HG02678 (cell line): Measurements from ENCODE around the gene ZCWPW1.
"Not testable (repeated sequence)": the region's sequence is repeated elsewhere in the genome, so short reads cannot be mapped to it uniquely, and the experiment has no call there.

Experiments
- ATAC-seq: cut with Tn5 transposase; IDR thresholded peaks from one replicate; pipeline ENCODE4 v1.9.1; 2021; ENCODE audit warnings: mild to moderate bottlenecking, moderate library complexity; ENCODE audit not compliant: unreplicated experiment

The ZCWPW1 gene

DNA sequence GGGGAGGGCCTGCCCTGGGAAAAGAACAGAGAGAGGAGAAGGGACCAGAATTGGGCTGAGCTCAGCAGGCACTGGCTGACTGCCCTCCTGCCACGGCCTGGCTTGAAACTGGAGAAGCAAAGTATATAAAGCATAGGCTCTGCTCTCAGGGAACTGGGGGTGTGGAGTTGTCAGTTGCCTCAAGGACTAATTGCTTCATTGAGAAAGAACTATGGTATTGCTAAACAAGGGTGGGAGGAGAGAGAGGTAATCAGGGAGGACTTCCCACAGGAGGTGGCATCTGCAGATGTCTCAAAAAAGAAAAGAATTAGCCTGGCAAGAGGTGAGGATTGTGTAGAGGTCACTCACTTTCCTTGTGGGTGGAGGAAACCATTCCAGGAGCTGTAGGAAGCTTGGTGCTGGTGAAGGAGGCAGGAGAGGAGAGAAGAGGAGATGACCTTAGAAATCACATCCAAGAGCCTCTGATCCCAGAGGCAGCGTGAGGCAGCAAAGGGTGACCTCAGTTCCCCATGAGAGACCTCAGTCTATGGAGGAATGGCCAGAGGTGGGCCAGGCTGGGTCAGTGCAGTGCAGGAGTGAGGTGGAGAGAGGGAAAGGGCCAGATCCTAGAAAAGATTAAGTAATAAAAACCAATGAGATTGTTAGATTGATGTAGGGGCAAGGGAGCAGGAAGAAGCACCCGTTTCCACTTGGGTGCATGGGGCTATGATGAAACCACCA, 68.2 kb downstream of the ZCWPW1 start:
- ATAC-seq = no peak

DNA sequence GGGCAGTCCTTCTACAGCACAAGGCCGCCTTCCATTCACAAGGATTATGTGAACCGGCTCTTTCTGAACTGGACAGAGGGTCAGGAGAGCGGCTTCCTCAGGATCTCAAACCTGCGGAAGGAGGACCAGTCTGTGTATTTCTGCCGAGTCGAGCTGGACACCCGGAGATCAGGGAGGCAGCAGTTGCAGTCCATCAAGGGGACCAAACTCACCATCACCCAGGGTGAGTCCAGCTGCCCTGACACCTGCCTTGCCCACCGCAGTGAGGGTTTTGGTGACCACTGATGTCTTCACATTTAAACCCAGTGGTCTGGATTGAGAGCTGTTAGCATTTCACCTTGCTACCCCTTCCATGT, 69.7 kb downstream of the ZCWPW1 start:
- ATAC-seq = no peak

DNA sequence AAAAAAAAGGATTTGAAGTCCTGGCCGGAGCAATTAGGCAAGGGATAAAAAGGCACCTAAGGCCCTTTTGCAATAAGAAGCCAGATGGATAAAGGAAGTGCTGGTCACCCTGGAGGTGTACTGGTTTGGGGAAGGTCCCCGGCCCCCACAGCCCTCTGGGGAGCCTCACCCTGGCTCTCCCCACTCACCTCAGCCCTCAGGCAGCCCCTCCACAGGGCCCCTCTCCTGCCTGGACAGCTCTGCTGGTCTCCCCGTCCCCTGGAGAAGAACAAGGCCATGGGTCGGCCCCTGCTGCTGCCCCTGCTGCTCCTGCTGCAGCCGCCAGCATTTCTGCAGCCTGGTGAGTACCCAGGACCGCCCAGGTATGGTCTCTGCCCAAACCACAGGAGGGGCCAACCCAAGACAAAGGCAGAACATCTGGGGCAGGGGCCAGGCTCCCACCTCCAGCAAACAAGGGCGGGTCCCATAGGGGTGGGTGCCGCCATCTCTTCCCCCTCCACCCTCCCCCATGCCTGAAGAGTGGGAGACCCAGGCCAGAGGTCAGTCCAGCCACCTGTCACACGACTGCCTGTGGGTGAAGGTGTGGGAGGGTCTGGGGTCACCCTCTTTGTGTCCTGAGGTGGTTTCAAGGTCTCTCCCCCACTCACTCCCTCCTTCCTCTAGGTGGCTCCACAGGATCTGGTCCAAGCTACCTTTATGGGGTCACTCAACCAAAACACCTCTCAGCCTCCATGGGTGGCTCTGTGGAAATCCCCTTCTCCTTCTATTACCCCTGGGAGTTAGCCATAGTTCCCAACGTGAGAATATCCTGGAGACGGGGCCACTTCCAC, 70.3 kb downstream of the ZCWPW1 start, which contains the start of gene PILRB:
Gene PILRB, plus strand, starts transcription at position 91 of the 830 bp plus-strand sequence. Its CDS starts 186 bp downstream, at position 277.
- ATAC-seq = no peak

DNA sequence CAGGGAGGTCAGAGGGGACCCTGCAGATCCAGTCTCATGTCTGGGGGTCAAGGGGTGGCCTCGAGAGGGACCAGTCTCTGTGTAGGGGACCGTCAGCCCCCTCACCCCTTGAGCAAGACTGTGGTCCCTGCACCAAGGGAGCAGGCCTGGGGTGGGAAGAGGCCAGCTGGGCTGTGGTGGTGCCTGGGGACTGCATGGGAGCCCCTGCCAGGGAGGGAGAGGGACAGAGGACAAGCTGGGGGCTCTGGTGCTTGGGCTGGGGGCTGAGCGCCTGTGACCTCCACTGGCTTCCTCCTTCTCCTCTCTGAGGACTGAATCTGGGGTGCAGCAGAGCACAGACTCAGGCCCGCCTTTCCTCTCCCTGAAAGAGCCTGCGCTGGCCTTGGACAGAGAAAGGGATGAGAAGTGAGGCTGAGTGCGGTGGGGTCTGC, 71.4 kb downstream of the ZCWPW1 start:
- ATAC-seq = no peak

DNA sequence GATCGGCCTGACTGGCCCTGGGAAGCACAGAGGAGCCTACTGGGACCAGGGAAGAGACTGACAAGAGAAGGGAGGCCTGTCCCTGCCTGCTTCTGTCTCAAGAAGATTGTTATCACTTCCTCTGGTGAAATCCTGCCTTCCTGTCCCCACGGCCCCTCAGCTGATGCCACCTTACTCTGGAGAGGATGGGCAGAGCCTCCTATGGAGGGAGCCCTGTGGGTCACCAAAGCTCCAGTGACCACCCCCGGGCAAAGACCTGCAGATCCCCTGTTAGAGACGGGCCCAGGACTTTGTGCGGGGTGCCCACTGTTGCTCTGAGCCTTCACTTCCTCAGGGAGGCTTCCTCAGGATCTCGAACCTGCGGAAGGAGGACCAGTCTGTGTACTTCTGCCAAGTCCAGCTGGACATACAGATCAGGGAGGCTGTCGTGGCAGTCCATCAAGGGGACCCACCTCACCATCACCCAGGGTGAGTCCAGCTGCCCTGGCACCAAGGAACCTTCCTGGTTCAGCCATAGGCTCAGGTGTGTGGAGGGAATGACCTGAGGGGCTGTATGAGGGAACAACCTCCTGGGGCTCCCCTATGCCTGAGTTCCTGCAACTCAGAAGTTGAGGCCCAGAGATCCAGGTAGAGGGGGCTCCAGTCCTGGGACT, 72.0 kb downstream of the ZCWPW1 start:
- ATAC-seq = no peak

DNA sequence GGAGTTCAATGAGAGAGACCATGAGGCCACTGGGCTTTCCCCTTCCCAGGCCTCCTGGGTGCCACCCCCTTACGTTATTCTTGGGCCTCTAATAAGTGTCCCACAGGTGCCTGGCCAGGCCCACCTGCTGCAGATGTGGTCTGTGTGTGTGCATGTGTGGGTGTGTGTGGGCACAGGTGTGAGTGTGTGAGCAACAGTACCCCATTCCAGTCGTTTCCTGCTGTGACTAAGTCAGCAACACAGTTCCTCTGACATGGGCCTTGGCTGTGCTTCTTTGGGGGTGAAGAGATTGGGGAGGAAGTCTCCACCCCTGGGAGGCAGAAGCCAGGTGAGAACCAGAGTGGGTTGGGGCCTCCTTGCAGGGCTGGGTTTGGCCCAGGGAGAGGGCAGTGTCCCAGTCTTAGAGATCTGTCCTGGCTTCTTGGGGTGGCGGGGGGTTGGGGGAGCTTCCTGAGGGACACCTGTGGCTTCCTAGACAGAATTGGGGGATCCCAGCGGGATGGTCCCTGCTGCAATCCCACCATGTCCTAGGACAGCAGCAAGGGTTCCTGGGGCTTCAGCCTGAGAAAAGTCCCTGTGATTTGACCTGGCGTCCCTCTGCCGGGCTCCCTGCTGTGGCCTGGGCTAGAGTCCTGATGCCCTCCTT, 74.7 kb downstream of the ZCWPW1 start:
- no peak for ATAC-seq

DNA sequence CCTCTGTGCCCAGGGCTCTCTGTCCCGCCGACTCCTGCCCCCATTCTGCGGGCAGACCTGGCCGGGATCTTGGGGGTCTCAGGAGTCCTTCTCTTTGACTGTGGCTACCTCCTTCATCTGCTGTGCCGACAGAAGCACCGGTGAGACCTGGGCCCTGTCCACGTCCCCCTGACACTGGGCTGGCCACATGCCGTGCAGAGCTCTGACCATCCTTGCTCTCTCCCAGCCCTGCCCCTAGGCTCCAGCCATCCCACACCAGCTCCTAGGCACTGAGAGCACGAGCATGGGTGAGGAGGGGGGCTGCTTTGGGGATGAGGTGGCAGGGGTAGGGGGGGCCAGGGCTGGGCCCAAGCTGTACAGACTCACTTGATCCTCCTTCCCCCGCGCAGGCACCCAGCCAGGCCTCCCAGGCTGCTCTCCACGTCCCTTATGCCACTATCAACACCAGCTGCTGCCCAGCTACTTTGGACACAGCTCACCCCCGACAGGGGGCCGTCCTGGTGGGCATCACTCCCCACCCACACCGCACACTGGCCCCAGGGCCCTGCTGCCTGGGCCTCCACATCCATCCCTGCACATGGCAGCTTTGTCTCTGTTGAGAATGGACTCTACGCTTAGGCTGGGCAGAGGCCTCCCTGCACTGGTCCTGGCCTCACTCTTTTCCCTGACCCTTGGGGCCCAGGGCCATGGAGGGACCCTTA, 75.4 kb downstream of the ZCWPW1 start:
- no peak for ATAC-seq

DNA sequence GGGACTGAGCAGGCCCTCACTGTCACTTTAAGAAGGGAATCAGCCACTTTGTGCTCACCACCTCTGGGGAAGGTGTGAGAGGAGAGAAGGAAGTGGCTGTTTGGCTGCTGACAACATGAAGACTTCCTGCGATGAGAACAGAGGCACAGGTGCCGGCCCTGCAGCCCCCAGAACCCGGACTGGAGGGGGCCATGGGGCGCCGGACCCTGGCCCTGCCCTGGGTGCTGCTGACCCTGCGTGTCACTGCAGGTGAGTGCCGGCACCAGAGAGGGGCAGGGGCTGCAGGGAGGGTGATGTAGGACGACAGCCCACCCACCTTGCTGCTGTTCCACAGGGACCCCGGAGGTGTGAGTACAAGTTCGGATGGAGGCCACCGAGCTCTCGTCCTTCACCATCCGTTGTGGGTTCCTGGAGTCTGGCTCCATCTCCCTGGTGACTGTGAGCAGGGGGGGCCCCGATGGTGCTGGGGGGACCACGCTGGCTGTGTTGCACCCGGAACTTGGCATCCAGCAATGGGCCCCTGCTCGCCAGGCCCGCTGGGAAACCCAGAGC, 76.2 kb downstream of the ZCWPW1 start:
- not testable (repeated sequence) for ATAC-seq

DNA sequence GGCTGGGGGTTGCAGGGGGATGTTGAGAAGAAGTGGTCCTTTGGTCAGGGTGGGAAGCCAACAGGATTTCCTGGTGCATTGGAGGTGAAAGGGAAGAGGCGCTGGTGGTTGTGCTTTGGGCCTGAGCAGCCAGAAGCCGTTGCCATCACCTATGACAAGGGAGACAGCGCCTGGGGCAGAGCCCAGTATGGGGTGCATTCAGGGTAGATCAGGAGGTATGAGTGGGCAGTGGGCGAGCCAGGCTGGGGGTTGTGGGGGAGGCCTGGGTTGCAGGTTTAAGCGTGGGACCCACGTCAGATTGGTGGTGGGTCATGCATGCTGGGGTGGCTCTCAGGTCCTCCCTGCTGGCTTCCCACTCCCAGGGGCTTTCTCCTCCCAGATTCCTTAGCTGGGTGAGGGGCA, 76.8 kb downstream of the ZCWPW1 start:
- no peak for ATAC-seq
